Measurements from ENCODE around the gene TAB2. TPM values are rescaled to one million over a fixed set of nuclear protein-coding genes. Genes with fewer than 3 reads are reported as not detected.

Gene TAB2
- total RNA-seq (2022) (35.7 and 38.1 TPM in 2 replicates), Bru-seq, nascent RNA (percentile 86 among the genes with signal in this experiment), BruChase-seq, experiment 1, labeled RNA remaining after a 6-hour chase (percentile 78 among the genes with signal in this experiment), BruChase-seq, experiment 2, labeled RNA remaining after a 2-hour chase (percentile 79 among the genes with signal in this experiment)
- long read RNA-seq, partial matches to known transcripts: 0 of 6 reads
- long read RNA-seq, other reads (novel, unspliced or antisense): 6 of 6 reads

GRCh38 chr6:149317644-149318571 lies at the start of gene TAB2:
Gene TAB2, plus strand, starts transcription at chr6:149317712. Its CDS starts 52,286 bp downstream, at chr6:149369998.
- Mint-ChIP-seq H3K36me3 (ENCODE audit: insufficient read depth, unreplicated experiment) (peaks cover 29% of the 10 kb centered on the region), H3K27me3 (ENCODE audit: unreplicated experiment) (no peaks in the 10 kb centered on the region), H3K4me1 (ENCODE audit: low read depth, unreplicated experiment) (peaks cover 10% of the 10 kb centered on the region), H3K9me3 (ENCODE audit: low read depth, unreplicated experiment) (peaks cover 3% of the 10 kb centered on the region), H3K4me3 (ENCODE audit: low read depth, unreplicated experiment) (peak within 1 kb of the TSS; percentile 83), H3K27ac (ENCODE audit: unreplicated experiment) (peak within 1 kb of the TSS; percentile 71)
- peak; percentile 20 for DNase-seq
- intact Hi-C loops (cut with micrococcal nuclease; ENCODE audit: unreplicated experiment): loop anchor here (5.0 kb wide), 1 partner anchor 86 kb away; no protein-coding TSS in a partner anchor
- CTCF ChIA-PET: interaction anchor here (0.5 to 0.6 kb wide), 3 partner anchors 63 to 248 kb away, joined by 3 to 5 read pairs (median 3); partner anchors contain the start of gene GINM1
- no peak for TF ChIP-seq CTCF (IDR thresholded peaks at IDR 0.05; ENCODE audit: unreplicated experiment)
- no TSS peak for BruUV-seq (replicated peaks)

GRCh38 chr6:149268146-149268545 lies 49.4 kb upstream of the TAB2 start:
- Mint-ChIP-seq H3K27ac (ENCODE audit: unreplicated experiment) (no peak overlapping the region), H3K4me3 (ENCODE audit: low read depth, unreplicated experiment) (no peak overlapping the region), H3K27me3 (ENCODE audit: unreplicated experiment) (peaks cover 14% of the 10 kb centered on the region), H3K9me3 (ENCODE audit: low read depth, unreplicated experiment) (peaks cover 2% of the 10 kb centered on the region), H3K36me3 (ENCODE audit: insufficient read depth, unreplicated experiment) (no peaks in the 10 kb centered on the region), H3K4me1 (ENCODE audit: low read depth, unreplicated experiment) (no peaks in the 10 kb centered on the region)
- CTCF ChIA-PET: no interaction called here
- no peak for DNase-seq
- intact Hi-C loops (cut with micrococcal nuclease; ENCODE audit: unreplicated experiment): no loop called here
- no peak for TF ChIP-seq CTCF (IDR thresholded peaks at IDR 0.05; ENCODE audit: unreplicated experiment)
- BruUV-seq (replicated peaks): no TSS peak

GRCh38 chr6:149268768-149269167 lies 48.7 kb upstream of the TAB2 start:
- peaks cover 2% of the 10 kb centered on the region for H3K9me3 Mint-ChIP-seq (ENCODE audit: low read depth, unreplicated experiment)
- intact Hi-C loops (cut with micrococcal nuclease; ENCODE audit: unreplicated experiment): no loop called here
- BruUV-seq (replicated peaks): no TSS peak
- no peak overlapping the region for H3K4me3 Mint-ChIP-seq (ENCODE audit: low read depth, unreplicated experiment)
- H3K36me3 Mint-ChIP-seq (ENCODE audit: insufficient read depth, unreplicated experiment): no peaks in the 10 kb centered on the region
- H3K4me1 Mint-ChIP-seq (ENCODE audit: low read depth, unreplicated experiment): no peaks in the 10 kb centered on the region
- CTCF ChIA-PET: no interaction called here
- DNase-seq: no peak
- H3K27me3 Mint-ChIP-seq (ENCODE audit: unreplicated experiment): peaks cover 14% of the 10 kb centered on the region
- no peak for TF ChIP-seq CTCF (IDR thresholded peaks at IDR 0.05; ENCODE audit: unreplicated experiment)
- no peak overlapping the region for H3K27ac Mint-ChIP-seq (ENCODE audit: unreplicated experiment)

- Mint-ChIP-seq H3K36me3 (ENCODE audit: insufficient read depth, unreplicated experiment) (no peaks in the 10 kb centered on the region), H3K9me3 (ENCODE audit: low read depth, unreplicated experiment) (peaks cover 2% of the 10 kb centered on the region), H3K27ac (ENCODE audit: unreplicated experiment) (no peak overlapping the region), H3K4me3 (ENCODE audit: low read depth, unreplicated experiment) (no peak overlapping the region), H3K27me3 (ENCODE audit: unreplicated experiment) (peaks cover 14% of the 10 kb centered on the region), H3K4me1 (ENCODE audit: low read depth, unreplicated experiment) (no peaks in the 10 kb centered on the region)
- no peak for TF ChIP-seq CTCF (IDR thresholded peaks at IDR 0.05; ENCODE audit: unreplicated experiment)
- intact Hi-C loops (cut with micrococcal nuclease; ENCODE audit: unreplicated experiment): no loop called here
- no peak for DNase-seq
- BruUV-seq (replicated peaks): no TSS peak
- CTCF ChIA-PET: no interaction called here
These were observed 46.9 kb upstream of the TAB2 start for GRCh38 chr6:149270616-149271015.

Data from Calu3 (cell line).